LHCN-M2 (cell line): ENCODE measurements around the gene INTS1. TPM values are rescaled to one million over a fixed set of nuclear protein-coding genes. Genes with fewer than 3 reads are reported as not detected.

Experiments
- DNase-seq: peaks from one replicate; pipeline ENCODE4 v3.0.0-alpha.2; 2012; ENCODE audit warnings: low read depth
- total RNA-seq: library from RNA; depleted of rRNA; stranded (reverse); fragments of >200 nt; gene quantifications from 2 replicates; pipeline ENCODE4 v1.2.3, GENCODE V29; 2014

The INTS1 gene
- total RNA-seq, 1 experiment from 2014 or later = 69.6 TPM

- DNase-seq = no peak
Measured at GRCh38 chr7:1490837-1491236, 13.4 kb downstream of the INTS1 start.

DNA sequence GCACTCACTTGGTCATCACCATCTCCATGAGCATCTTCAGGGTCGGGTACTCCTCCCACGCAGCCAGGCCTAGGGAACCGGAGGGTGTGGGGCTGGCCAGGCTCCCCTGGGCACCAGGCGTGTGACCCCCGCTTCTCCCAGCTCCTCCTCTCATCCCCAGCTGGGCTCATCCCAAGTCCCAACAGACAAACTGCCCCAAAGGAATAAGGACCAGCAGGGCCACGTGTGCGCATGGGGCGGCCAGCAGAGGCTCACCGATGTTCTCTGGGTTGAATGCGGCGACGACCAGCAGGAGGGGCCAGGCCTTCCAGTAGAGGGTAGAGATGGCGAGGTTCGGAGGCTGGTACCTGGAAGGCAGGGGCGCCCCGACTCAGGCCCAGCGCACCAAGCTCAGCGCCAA is 14.9 kb downstream of the INTS1 start:
- DNase-seq = no peak

DNA sequence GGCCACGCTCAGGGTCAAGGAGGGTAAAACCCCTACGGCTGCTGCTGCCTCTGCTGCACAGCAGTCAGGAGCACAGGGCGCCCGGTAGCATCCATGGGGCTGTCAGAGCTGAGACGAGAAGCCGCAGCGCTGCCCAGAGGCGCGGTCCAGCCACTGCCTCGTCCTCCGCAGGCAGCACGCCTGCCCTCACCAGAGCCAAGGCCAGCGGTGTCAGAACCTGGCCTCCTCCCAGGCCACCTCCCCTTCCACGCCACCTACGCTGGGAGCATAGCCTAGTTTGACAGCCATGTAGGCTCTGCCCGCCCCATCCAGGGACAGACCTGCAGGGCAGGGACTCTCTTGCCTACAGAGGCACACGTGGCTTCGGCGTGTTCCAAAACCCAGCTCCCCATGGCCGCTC is 16.2 kb downstream of the INTS1 start:
- DNase-seq = no peak

GRCh38 chr7:1487466-1487865 is 16.7 kb downstream of the INTS1 start:
- DNase-seq = no peak

DNA sequence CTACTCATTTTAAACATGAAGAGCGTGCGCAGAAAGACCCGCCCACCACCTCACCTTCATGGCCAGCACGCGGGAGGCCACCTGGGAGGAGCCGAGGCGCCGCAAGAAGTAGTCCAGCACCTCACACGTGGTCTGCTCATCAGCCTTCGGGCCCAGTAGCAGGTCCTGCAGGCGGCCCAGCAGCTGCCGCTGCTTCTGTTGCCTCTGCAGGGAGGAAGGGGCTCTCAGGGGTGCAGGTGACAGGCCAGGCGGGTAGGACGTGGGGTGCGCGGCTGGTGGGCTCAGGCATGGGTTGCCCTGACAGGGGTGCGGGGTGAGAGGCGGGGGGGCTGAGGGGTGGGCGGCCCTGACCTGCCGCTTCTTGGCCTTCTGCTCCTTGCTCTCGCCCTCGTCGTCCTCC is 17.6 kb downstream of the INTS1 start:
- DNase-seq = no peak

- DNase-seq = no peak
Measured at GRCh38 chr7:1485156-1485555, 19.0 kb downstream of the INTS1 start.

DNA sequence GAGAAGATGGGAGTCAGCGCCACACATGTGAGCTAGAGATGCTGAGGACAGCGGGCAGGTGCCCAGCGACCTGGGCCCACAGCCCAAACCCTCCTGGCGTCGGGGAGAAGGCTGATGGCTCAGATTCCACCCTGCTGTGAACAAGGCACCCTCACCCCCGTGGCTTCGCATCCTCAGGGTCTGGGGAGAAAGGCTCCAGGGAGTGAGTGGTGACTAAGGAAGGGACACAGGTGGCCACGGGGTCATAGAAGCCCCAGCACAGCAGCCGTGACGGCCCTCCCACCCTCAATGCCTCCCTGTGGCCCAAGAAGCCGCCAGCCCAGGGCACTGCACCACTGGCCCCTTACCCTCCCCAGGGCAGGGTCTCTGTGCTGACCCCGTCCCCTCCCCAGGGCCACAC is 19.6 kb downstream of the INTS1 start:
- DNase-seq = no peak

DNA sequence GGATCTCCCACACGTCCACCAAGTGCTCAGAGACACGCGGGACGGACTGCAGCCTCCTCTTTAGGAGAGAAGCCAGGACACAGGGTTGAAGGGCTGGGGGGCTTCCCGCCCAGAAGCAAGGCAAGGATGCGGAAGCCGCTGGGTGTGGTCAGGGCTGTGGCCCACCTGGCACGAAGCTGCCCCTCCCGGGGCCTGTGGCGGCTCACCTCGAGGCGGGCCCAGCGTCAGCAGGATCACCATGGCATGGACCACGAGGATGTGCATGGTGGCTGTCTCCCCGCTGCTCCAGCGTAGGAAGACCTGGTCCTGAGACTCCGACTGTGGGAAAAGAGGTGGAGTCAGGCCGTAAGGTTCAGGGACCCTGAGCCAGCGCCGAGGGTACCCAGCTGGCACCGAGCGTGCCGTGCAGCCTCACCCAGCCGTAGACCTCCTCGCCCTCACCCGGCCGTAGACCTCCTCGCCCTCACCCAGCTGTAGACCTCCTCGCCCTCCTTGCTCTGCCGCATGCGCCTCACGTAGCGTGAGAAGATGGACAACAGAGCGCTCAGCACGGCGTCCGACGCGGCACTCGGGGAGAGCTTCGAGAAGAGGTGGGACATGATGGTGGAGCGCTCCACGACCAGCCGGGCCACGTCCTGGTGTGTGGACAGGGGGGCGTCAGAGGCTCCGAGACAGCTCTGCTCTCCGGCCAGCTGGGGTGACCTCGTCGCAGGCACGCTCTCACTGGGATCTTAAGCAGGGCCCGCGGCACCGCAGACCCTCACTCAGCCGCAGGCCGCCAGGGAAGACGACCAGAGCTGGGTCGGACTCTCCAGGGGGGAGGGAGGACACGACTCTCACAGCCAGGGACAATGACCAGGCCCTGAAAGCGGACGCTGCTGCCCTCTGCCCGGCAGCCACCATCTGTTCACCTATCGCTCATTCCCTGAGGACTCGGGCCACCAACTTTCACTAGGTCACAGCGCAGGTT is 20.4 kb downstream of the INTS1 start:
- no peak for DNase-seq

DNA sequence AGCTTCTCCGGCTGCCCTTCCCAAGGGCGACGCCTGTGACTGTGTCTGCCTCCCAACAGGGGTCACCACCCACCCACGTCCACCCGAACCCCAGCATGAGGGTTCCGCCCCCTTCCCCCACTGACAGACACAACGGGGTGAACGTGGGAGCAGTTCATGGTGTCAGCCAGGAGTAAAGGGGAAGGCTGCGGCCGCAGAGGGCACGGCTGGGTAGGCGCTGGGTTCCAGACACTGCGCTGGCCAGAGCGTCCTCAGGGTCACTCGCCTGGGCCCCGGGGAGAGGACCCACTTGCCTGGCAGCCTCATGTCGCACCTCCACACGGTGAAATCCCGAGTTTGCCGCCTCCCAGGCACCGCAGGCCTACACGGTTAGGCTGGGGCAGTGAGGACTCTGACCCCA is 21.1 kb downstream of the INTS1 start:
- DNase-seq = no peak

DNA sequence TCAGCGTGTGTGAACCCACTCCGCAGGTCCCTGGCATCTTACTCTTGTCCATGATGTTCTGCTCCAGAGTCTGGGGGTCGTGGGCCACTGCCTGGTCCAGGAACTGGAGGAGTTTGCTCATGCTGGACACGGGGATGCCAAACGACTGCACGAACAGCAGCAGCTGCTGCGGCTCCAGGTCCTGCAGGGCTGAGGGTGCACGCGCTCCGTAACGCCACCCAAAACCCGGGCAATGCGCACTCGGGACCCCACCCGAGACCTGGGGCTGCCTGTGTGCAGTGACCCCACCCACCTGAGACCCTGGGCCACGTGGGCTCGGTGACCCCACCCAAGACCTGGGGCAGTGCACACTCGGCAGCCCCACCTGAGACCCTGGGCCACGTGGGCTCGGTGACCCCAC is 22.9 kb downstream of the INTS1 start:
- DNase-seq = no peak

DNA sequence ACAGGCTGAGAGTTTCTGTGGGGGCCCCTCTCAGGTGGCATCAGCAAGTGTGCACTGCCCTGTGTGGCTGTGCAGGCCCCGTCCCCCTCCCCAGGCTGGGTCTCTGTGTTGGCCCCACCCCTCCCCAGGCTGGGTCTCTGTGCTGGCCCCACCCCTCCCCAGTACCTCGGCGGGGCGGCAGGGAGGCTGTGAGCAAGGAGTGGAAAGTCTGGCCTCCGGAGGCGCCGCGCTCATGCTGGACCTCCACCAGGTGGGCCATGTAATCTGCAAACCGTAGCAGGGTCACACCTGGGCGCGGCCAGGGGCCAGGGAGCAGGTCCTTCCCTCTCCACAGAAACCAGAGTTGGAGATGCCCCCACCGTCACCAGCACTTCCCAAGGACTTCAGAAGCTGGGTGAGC is 23.5 kb downstream of the INTS1 start:
- no peak for DNase-seq

DNA sequence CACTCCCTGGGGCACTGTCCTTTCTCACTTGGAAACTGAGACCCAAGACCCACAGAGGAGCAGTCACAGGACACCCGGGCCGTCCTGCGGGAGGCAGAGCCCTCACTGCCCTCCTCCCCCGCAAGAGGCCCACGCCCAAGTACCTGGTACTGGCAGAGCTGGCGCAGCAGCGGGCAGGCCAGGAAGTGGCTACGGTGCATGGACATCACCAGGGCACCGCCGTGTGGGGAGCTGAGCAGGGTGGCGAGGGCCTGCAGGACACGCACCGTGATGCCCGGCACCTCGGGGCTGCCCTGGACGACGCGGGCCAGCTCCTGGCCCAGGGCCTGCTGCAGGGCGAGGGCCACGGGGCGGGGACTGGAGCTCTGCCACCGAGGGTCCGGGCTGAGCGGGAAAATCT is 24.9 kb downstream of the INTS1 start:
- no peak for DNase-seq

DNA sequence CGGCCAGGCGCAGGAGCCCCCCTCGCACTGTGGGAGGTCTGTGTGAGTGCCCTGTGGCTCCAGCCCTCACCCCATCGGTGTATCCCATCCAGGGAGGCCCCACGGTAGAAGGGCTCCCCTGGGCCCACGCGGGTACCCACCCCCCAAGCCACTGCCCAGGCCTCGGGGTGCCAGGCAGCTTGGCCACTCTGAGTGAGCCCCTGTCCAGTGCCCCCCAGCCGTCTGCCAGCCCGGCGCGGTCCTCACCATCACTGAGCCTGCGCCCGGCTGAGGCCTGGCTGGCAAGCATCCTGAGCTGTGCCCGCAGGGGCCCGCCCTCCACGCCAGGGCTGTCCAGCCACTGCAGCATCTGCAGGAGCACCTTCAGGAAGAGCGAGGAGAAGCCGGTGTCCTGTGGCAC is 25.7 kb downstream of the INTS1 start:
- no peak for DNase-seq

DNA sequence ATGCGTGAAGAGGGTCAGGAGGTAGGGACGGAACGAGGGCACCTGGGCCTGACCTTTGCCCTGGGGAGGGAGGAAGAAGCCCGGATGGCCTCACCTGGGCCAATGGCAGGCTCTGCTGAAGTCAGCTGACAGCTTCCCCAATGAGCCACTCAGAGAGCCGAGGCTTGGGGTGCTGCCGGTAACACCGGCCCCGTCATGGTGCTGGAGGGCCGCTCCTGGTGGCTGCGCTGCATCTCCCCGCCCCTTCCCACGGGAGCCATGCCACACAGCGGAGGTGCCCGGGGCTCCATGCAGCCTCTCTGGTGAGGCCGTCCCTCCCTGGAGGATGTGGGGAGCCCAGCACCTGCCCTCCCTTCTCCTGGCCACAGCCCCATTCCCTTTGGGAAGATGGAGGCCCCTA is 27.3 kb downstream of the INTS1 start:
- DNase-seq = no peak

DNA sequence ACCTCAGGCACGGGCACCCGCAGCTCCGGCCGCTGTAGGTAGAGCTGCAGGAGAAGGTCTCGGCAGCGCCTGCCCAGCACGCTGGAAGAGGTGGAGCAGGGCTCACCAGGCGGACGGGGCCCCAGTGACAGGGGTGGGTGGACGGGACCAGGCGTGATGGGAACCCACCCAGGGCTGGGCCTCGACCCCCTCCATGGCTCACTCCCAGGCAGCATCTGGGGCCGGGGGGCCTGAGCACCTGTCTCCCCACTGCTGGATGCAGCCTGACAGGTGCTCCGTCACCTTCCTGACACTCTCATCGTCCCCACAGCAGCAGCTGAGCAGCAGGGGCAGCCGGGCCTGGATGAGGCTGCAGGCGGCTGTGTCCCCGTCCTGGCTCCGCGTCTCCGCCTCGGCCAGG is 28.2 kb downstream of the INTS1 start:
- DNase-seq = no peak

GRCh38 chr7:1475393-1475792 is 28.8 kb downstream of the INTS1 start:
- DNase-seq = no peak

GRCh38 chr7:1474736-1475135 is 29.5 kb downstream of the INTS1 start:
- DNase-seq = no peak

GRCh38 chr7:1473864-1474512 is 30.2 kb downstream of the INTS1 start:
- peak; percentile 75 for DNase-seq

DNA sequence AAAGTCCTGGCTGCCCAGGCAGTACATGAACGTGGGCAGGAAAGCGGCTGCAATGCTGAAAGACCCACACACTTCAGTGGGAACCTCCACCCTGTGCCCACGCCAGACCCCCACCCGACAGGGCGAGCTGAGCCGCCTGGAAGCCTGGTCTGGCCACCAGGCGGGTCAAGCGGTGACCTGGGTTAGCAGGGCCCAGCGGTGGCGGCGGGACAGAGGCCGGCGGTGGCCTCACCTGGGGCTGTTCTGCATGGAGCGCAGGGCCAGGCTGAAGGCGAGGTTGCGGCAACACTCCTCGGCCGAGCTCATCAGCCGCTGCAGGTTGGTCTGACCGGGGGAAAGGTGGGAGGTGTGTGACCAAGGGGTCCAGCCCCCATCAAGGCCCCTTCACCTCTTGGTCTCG is 33.3 kb downstream of the INTS1 start:
- DNase-seq = no peak

- DNase-seq = no peak
Measured at GRCh38 chr7:1468643-1469298, 35.4 kb downstream of the INTS1 start.

DNA sequence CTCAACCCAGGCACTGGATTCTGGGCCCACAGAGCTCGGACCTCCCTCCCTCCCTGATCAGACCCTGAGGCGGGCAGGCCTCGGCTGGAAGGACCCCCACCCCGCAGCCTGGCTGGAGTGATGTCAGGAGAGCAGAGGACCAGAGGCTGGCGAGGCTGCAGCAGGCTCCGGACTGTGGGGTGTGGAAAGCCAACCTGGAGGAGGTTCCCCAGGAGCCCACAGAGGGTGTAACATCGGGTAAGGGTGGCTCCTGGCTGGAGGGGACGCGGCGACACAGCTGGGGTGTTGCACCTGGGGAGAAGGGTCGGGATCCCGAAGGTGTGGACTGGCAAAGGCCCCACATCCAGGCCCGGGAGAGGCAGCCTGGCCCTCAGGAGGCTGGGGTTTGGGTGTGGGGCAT is 36.0 kb downstream of the INTS1 start:
- no peak for DNase-seq

DNA sequence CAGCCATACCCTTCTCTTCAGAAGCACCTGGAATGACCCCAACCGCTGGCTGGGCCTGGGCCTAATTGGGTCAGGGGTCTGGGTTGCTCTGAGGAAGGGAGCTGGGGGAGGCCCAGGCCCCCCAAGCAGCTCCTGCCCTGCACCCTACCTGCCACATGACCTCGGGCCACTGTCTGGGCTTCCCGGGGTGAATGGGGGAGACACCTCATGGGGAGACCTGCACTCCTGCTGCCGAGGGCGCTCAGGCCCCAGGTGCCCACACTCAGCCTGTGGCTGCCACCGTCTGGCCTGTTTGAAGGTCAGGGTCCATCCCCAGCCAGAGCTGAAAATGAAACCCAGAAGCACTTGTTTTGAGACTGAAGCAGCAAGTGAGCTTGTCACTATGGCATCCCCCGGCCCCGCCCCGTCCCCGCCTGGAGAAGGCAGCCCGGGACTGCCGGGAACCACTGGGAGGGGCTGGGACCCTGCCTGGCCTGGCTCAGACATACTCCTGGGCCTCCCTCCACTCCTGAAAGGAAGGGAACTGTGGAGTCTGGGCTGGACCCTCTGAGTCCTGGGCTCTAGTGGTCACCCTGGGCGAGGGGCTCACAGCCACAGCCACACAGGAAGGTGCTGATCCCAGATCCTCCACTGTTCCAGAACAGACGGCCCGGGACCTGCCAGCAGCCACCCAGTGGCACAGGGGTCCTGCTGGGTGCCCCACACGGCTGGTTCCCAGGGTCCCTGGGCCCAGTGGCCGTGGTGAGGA is 37.5 kb downstream of the INTS1 start:
- peak; percentile 21 for DNase-seq
